ENCODE results near the gene TMEM272. TPM values are rescaled to one million over a fixed set of nuclear protein-coding genes. Genes with fewer than 3 reads are reported as not detected.
A peak's percentile ranks its signal among the peaks of the same experiment; 100 is the strongest.

Gene TMEM272
- total RNA-seq, 1 donor from 2014 or later, result not detected

DNA sequence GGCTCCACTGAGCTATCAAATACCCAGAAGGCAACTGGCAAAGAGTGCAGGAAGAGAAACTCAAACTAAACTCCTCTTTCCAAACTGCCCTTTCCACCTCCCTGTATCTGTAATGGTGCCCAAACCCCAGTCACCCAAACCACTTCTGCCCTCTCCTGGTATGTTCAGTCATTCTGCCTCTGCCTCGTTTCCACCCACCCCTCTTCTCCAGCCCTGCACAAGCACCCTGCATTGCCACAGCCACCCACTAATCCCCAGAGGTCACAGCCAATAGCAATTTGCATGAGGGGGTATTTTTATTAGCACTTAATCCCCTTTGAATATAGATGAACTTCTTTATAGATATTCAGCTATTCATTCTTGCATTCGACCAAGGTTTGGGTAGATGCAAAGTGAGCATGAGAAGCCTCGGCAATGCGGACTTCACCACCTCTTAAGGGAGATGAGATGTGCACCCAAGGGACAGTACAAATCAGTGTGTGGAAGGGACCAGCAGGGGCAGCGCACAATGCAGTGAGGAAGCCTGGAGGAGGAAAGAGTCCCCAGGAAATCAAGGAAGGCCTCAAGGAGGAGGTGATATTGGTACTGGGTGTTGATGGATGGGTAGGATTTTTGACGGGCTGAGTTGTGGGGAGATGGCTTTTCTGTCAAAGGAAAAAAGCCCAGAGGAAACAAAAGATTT, 12.4 kb downstream of the TMEM272 start:
- Histone ChIP-seq H3K27me3 (no peaks in the 10 kb centered on the region), H3F3A (ENCODE audit: low read depth) (no peaks in the 10 kb centered on the region), H3K4me2 (no peak overlapping the region), H3K27ac (no peak overlapping the region), H2AFZ (replicated peaks) (peak overlapping the region; percentile 28), H3K4me3 (no peak overlapping the region), H3K79me2 (ENCODE audit: low read depth) (no peaks in the 10 kb centered on the region), H4K20me1 (ENCODE audit: low read depth) (no peaks in the 10 kb centered on the region), H3K9ac (no peak overlapping the region), H3K36me3 (no peaks in the 10 kb centered on the region), H3K4me1 (peaks cover 3% of the 10 kb centered on the region), H3K9me3 (ENCODE audit: low read depth) (no peaks in the 10 kb centered on the region)
- peaks cover 5% of the 10 kb centered on the region for H3K27me3 Mint-ChIP-seq (ENCODE audit: insufficient read depth, low read depth)
- no peaks in the 10 kb centered on the region for H3K36me3 Mint-ChIP-seq
- H3K4me1 Mint-ChIP-seq, result peaks cover 9% of the 10 kb centered on the region
- no peak overlapping the region for H3K4me3 Mint-ChIP-seq
- H3K9me3 Mint-ChIP-seq, result no peaks in the 10 kb centered on the region
- TF ChIP-seq CTCF (IDR thresholded peaks at IDR 0.05) (peak; percentile 47), EZH2phosphoT487 (IDR thresholded peaks at IDR 0.05) (no peak)
- no peak overlapping the region for H3K27ac Mint-ChIP-seq
- DNase-seq (ENCODE audit: low spot score), result peak; percentile 48

DNA sequence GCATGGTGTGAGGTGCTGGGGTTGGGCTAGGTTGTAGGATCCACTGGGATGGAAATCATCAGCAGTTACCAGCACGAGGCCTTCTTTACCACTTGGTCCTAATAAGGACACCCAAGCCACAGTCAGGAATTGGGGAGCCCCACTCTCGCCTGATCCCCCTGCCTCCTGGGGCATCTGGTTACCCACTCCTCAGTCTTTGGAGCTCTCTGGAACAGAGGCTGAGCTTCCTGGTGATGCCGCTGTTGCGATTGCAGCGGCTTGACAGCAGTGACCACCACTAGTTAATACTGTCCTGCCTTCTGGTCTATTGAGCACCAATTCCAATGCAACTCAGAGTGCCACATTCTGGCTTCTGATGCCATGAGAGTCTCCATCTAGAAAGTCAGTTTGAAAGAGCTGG, 13.5 kb downstream of the TMEM272 start:
- Mint-ChIP-seq H3K9me3 (no peaks in the 10 kb centered on the region), H3K36me3 (no peaks in the 10 kb centered on the region), H3K27ac (no peak overlapping the region), H3K27me3 (ENCODE audit: insufficient read depth, low read depth) (peaks cover 2% of the 10 kb centered on the region), H3K4me3 (no peak overlapping the region), H3K4me1 (peaks cover 4% of the 10 kb centered on the region)
- Histone ChIP-seq H4K20me1 (ENCODE audit: low read depth) (no peaks in the 10 kb centered on the region), H3K36me3 (no peaks in the 10 kb centered on the region), H3K4me2 (no peak overlapping the region), H3K79me2 (ENCODE audit: low read depth) (no peaks in the 10 kb centered on the region), H3K9ac (no peak overlapping the region), H3K27ac (no peak overlapping the region), H2AFZ (replicated peaks) (no peak overlapping the region), H3K4me1 (peaks cover 3% of the 10 kb centered on the region), H3K9me3 (ENCODE audit: low read depth) (no peaks in the 10 kb centered on the region), H3K27me3 (no peaks in the 10 kb centered on the region), H3K4me3 (no peak overlapping the region), H3F3A (ENCODE audit: low read depth) (no peaks in the 10 kb centered on the region)
- TF ChIP-seq EZH2 (IDR thresholded peaks at IDR 0.05) (no peak), EZH2phosphoT487 (IDR thresholded peaks at IDR 0.05) (no peak), CTCF (IDR thresholded peaks at IDR 0.05) (no peak)
- no peak for DNase-seq (ENCODE audit: low spot score)

- Histone ChIP-seq H2AFZ (replicated peaks) (no peak overlapping the region), H3K4me2 (no peak overlapping the region), H3K79me2 (ENCODE audit: low read depth) (no peaks in the 10 kb centered on the region), H3K27me3 (no peaks in the 10 kb centered on the region), H3K4me1 (peaks cover 3% of the 10 kb centered on the region), H3K27ac (no peak overlapping the region), H4K20me1 (ENCODE audit: low read depth) (no peaks in the 10 kb centered on the region), H3K4me3 (no peak overlapping the region), H3K9ac (no peak overlapping the region), H3K36me3 (no peaks in the 10 kb centered on the region), H3F3A (ENCODE audit: low read depth) (no peaks in the 10 kb centered on the region), H3K9me3 (ENCODE audit: low read depth) (no peaks in the 10 kb centered on the region)
- no peak for TF ChIP-seq CTCF (IDR thresholded peaks at IDR 0.05)
- no peak for TF ChIP-seq EZH2phosphoT487 (IDR thresholded peaks at IDR 0.05)
- no peak for TF ChIP-seq EZH2 (IDR thresholded peaks at IDR 0.05)
- H3K27ac Mint-ChIP-seq, result no peak overlapping the region
- no peaks in the 10 kb centered on the region for H3K9me3 Mint-ChIP-seq
- H3K4me1 Mint-ChIP-seq, result peaks cover 4% of the 10 kb centered on the region
- H3K4me3 Mint-ChIP-seq, result no peak overlapping the region
- no peak for DNase-seq (ENCODE audit: low spot score)
- peaks cover 2% of the 10 kb centered on the region for H3K27me3 Mint-ChIP-seq (ENCODE audit: insufficient read depth, low read depth)
- no peaks in the 10 kb centered on the region for H3K36me3 Mint-ChIP-seq
Measured at GRCh38 chr13:51829568-51829899, 15.4 kb downstream of the TMEM272 start.
